IMR-90 (cell line): Measurements from ENCODE around the gene KRT1. TPM values are rescaled to one million over a fixed set of nuclear protein-coding genes. Genes with fewer than 3 reads are reported as not detected.

ENCODE experiments used
- ATAC-seq: fragments of 200-7000 bp; cut with Tn5 transposase; 2 replicates; pipeline ENCODE4 v1.9.1; 2020; ENCODE audit warnings: low read depth, mild to moderate bottlenecking, moderate library complexity
- BruUV-seq: library from RNA; stranded (reverse); fragments of 400-500 nt; replicated peaks from 2 replicates; lab custom pipeline; 2021; lab: Mats Ljungman, UMichigan
- CTCF ChIA-PET: fragments of 300-600 bp; formaldehyde crosslinking; extraction: SDS; loops from one replicate; lab custom pipeline; 2021; ENCODE audit warnings: antibody characterized with exemption; lab: Yijun Ruan, JAX
- POLR2A ChIA-PET: fragments of 300-600 bp; sonication (Branson Sonifier 250); formaldehyde crosslinking; loops from one replicate; lab custom pipeline; 2022; ENCODE audit warnings: antibody characterized with exemption; ENCODE audit not compliant: unreplicated experiment; lab: Charles Lee
- DNase-seq: peaks from one replicate; pipeline ENCODE4 v3.0.0; 2013
- H2AFZ ChIP-seq: replicated peaks from 2 replicates; pipeline ENCODE3; 2013; ENCODE audit warnings: low read length, mild to moderate bottlenecking; ENCODE audit not compliant: poor library complexity
- H2AK5ac ChIP-seq: 2 replicates; pipeline ENCODE4 v1.6.1; 2013; ENCODE audit warnings: low read depth, low read length, inconsistent platforms
- H2AK9ac ChIP-seq: replicated peaks from 2 replicates; pipeline ENCODE3; 2013; ENCODE audit warnings: mild to moderate bottlenecking, low read depth, low read length, moderate library complexity; ENCODE audit not compliant: poor library complexity
- H2BK120ac ChIP-seq: 2 replicates; pipeline ENCODE4 v1.6.1; 2013; ENCODE audit warnings: low read depth, low read length, inconsistent platforms
- H2BK15ac ChIP-seq: 3 replicates; pipeline ENCODE4 v1.6.1; 2013; ENCODE audit warnings: low read depth, low read length, inconsistent platforms
- H2BK20ac ChIP-seq: 2 replicates; pipeline ENCODE4 v1.6.1; 2013; ENCODE audit warnings: low read depth, mild to moderate bottlenecking, inconsistent platforms, low read length, moderate library complexity
- H2BK5ac ChIP-seq: 2 replicates; pipeline ENCODE4 v1.6.1; 2013; ENCODE audit warnings: mild to moderate bottlenecking, low read depth, low read length, inconsistent platforms; ENCODE audit not compliant: poor library complexity, severe bottlenecking
- H3K14ac ChIP-seq: replicated peaks from 2 replicates; pipeline ENCODE4 v1.6.1; 2013; ENCODE audit warnings: low read depth, low read length, inconsistent platforms
- H3K18ac ChIP-seq: 2 replicates; pipeline ENCODE4 v1.6.1; 2013; ENCODE audit warnings: low read depth, low read length, control low read depth
- H3K23ac ChIP-seq: 2 replicates; pipeline ENCODE4 v1.6.1; 2013; ENCODE audit warnings: low read depth, low read length, inconsistent platforms
- H3K27ac ChIP-seq: 2 replicates; pipeline ENCODE4 v1.5.1; 2013; ENCODE audit warnings: mild to moderate bottlenecking, control low read depth, low read length; ENCODE audit not compliant: insufficient read depth
- H3K27me3 ChIP-seq: 2 replicates; pipeline ENCODE4 v1.6.1; 2013; ENCODE audit warnings: low read length; ENCODE audit not compliant: control insufficient read depth, insufficient read depth
- H3K36me3 ChIP-seq: 2 replicates; pipeline ENCODE4 v1.6.1; 2013; ENCODE audit warnings: low read length, mixed read lengths; ENCODE audit not compliant: control insufficient read depth, insufficient read depth
- H3K4ac ChIP-seq: 2 replicates; pipeline ENCODE4 v1.6.1; 2013; ENCODE audit warnings: low read depth, low read length, inconsistent platforms
- H3K4me1 ChIP-seq: 2 replicates; pipeline ENCODE4 v1.6.1; 2013; ENCODE audit warnings: low read length, mixed read lengths; ENCODE audit not compliant: control insufficient read depth, insufficient read depth
- H3K4me2 ChIP-seq: 2 replicates; pipeline ENCODE4 v1.6.1; 2013; ENCODE audit warnings: low read depth, mild to moderate bottlenecking, control low read depth, low read length, moderate library complexity
- H3K4me3 ChIP-seq: 2 replicates; pipeline ENCODE4 v1.5.1; 2013; ENCODE audit warnings: low read depth, mild to moderate bottlenecking, control low read depth, low read length, moderate library complexity; ENCODE audit not compliant: insufficient read depth
- H3K56ac ChIP-seq: 2 replicates; pipeline ENCODE4 v1.6.1; 2013; ENCODE audit warnings: low read length, inconsistent platforms; ENCODE audit not compliant: insufficient read depth; ENCODE audit errors: extremely low read depth
- H3K79me1 ChIP-seq, 2 experiments: 2 replicates each; pipeline ENCODE4 v1.6.1; 2013; ENCODE audit warnings: low read length in 2 of 2, inconsistent platforms in 1 of 2, low read depth in 1 of 2
- H3K9ac ChIP-seq: 2 replicates; pipeline ENCODE4 v1.6.1; 2013; ENCODE audit warnings: low read depth, low read length, control low read depth
- H3K9me1 ChIP-seq: 2 replicates; pipeline ENCODE4 v1.6.1; 2013; ENCODE audit warnings: low read length, inconsistent platforms; ENCODE audit not compliant: insufficient read depth
- H3K9me3 ChIP-seq: 2 replicates; pipeline ENCODE4 v1.6.1; 2013; ENCODE audit warnings: low read length; ENCODE audit not compliant: control insufficient read depth, insufficient read depth
- H4K20me1 ChIP-seq: 2 replicates; pipeline ENCODE4 v1.6.1; 2013; ENCODE audit warnings: low read length, inconsistent platforms; ENCODE audit not compliant: insufficient read depth
- H4K5ac ChIP-seq: 2 replicates; pipeline ENCODE4 v1.6.1; 2013; ENCODE audit warnings: mild to moderate bottlenecking, low read depth, low read length, control low read depth
- H4K8ac ChIP-seq, 2 experiments: 2 replicates each; pipeline ENCODE4 v1.6.1; 2013; ENCODE audit warnings: low read depth in 2 of 2, low read length in 2 of 2, control low read depth in 1 of 2, inconsistent platforms in 1 of 2
- H4K91ac ChIP-seq: 2 replicates; pipeline ENCODE4 v1.6.1; 2013; ENCODE audit warnings: low read depth, low read length, inconsistent platforms; ENCODE audit not compliant: insufficient read depth
- CHD1 ChIP-seq: IDR thresholded peaks from 2 replicates; pipeline ENCODE4 v1.6.1; 2012; ENCODE audit warnings: low read depth, low read length, improper control_type of control experiment
- ELK1 ChIP-seq: fragments of 150-350 bp; IDR thresholded peaks from 2 replicates; pipeline ENCODE4 v1.6.1; 2016; ENCODE audit warnings: low read depth, mild to moderate bottlenecking, low read length, moderate library complexity, borderline replicate concordance
- FOS ChIP-seq: fragments of 150-350 bp; IDR thresholded peaks from 2 replicates; pipeline ENCODE4 v1.6.1; 2016; ENCODE audit warnings: low read depth, low read length
- MAZ ChIP-seq: IDR thresholded peaks from 2 replicates; pipeline ENCODE4 v1.6.1; 2012; ENCODE audit warnings: low read depth, mild to moderate bottlenecking, low read length, improper control_type of control experiment, moderate library complexity, borderline replicate concordance
- WGBS, 2 experiments: methylation state at CpG; one replicate each; pipeline versions ENCODE4 v1.1.5 to v1.1.7; 2013; ENCODE audit warnings: missing lambda C conversion rate in 2 of 2; ENCODE audit not compliant: insufficient read length in 1 of 2; ENCODE audit errors: extremely low coverage in 2 of 2; 5-methylcytosine and 5-hydroxymethylcytosine counted together
- dilution Hi-C: fragments of 300-500 bp; cut with HindIII; formaldehyde crosslinking; loops from one replicate; pipeline ENCODE4 v1.14.3; 2018; ENCODE audit warnings: low sequenced_read_pairs; ENCODE audit not compliant: unreplicated experiment
- in situ Hi-C: fragments of 300-500 bp; cut with MboI; formaldehyde crosslinking; loops from 3 replicates; pipeline ENCODE4 v1.14.3; 2019; ENCODE audit warnings: low sequenced_read_pairs, inconsistent platforms, mixed read lengths
- intact Hi-C: fragments of 100-400 bp; cut with micrococcal nuclease; formaldehyde crosslinking; loops from 2 replicates; pipeline ENCODE4 v1.10.0; 2022
- polyA plus RNA-seq, 3 experiments: library from polyadenylated mRNA; depleted of rRNA; stranded (reverse); fragments of >200 nt; gene quantifications; 2 replicates each; pipeline ENCODE4 v1.2.3, GENCODE V29; 2012; ENCODE audit warnings: low replicate concordance in 1 of 3
- total RNA-seq: library from RNA; depleted of rRNA; stranded (reverse); fragments of >200 nt; gene quantifications from 2 replicates; pipeline ENCODE4 v1.2.3, GENCODE V29; 2012
- TF ChIP-seq, protein P1 (sequence below): fragments of 150-350 bp; IDR thresholded peaks from 2 replicates; pipeline ENCODE4 v1.6.1; 2017; ENCODE audit warnings: mild to moderate bottlenecking, antibody characterized with exemption, low read length, low read depth

The KRT1 gene
- total and polyA plus RNA-seq, 2 of the 4 experiments (the other 2 are of a cell fraction): not detected

GRCh38 chr12:52714887-52715281 is 34.7 kb upstream of the KRT1 start:
- WGBS, 2 experiments: no CpG with 5 or more reads among the region's 4 CpGs

More at GRCh38 chr12:52714887-52715281, 34.7 kb upstream of the KRT1 start:
- Histone ChIP-seq H2AK5ac (no peak overlapping the region), H3K4me1 (no peaks in the 10 kb centered on the region), H2AK9ac (no peak overlapping the region), H4K8ac (no peak overlapping the region), H3K36me3 (no peaks in the 10 kb centered on the region), H2BK5ac (no peak overlapping the region), H3K27ac (no peak overlapping the region), H3K4ac (no peak overlapping the region), H3K9me1 (no peaks in the 10 kb centered on the region), H3K4me2 (no peak overlapping the region), H3K9ac (no peak overlapping the region), H3K56ac (no peak overlapping the region), H2AFZ (no peak overlapping the region), H3K18ac (no peak overlapping the region), H2BK15ac (no peak overlapping the region), H4K20me1 (no peaks in the 10 kb centered on the region), H2BK20ac (no peak overlapping the region), H4K91ac (no peak overlapping the region), H3K27me3 (peaks cover 51% of the 10 kb centered on the region), H2BK120ac (no peak overlapping the region), H3K9me3 (peaks cover 4% of the 10 kb centered on the region; the same call in 1 of the 2 replicates), H3K14ac (no peak overlapping the region), H3K23ac (no peak overlapping the region), H3K4me3 (no peak overlapping the region), H3K79me1 (no peaks in the 10 kb centered on the region), H4K5ac (no peak overlapping the region)
- CTCF ChIA-PET: no interaction called here
- no peak for TF ChIP-seq MAZ
- TF ChIP-seq FOS: no peak
- no peak for TF ChIP-seq ELK1
- TF ChIP-seq CHD1: no peak
- TF ChIP-seq, protein P1, sequence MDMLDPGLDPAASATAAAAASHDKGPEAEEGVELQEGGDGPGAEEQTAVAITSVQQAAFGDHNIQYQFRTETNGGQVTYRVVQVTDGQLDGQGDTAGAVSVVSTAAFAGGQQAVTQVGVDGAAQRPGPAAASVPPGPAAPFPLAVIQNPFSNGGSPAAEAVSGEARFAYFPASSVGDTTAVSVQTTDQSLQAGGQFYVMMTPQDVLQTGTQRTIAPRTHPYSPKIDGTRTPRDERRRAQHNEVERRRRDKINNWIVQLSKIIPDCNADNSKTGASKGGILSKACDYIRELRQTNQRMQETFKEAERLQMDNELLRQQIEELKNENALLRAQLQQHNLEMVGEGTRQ: no peak
- ATAC-seq: no peak
- in situ Hi-C loops: loop anchor here (5.0 kb wide), 1 partner anchor 48 kb away; no protein-coding TSS in a partner anchor
- POLR2A ChIA-PET: no interaction called here
- BruUV-seq: no TSS peak
- dilution Hi-C loops: no loop called here
- intact Hi-C loops: no loop called here
- no peak for DNase-seq
